ENCODE results near the gene LCN15.
"Not testable (repeated sequence)": the region's sequence is repeated elsewhere in the genome, so short reads cannot be mapped to it uniquely, and the experiment has no call there.

LCN15 gene, protein sequence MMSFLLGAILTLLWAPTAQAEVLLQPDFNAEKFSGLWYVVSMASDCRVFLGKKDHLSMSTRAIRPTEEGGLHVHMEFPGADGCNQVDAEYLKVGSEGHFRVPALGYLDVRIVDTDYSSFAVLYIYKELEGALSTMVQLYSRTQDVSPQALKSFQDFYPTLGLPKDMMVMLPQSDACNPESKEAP

DNA sequence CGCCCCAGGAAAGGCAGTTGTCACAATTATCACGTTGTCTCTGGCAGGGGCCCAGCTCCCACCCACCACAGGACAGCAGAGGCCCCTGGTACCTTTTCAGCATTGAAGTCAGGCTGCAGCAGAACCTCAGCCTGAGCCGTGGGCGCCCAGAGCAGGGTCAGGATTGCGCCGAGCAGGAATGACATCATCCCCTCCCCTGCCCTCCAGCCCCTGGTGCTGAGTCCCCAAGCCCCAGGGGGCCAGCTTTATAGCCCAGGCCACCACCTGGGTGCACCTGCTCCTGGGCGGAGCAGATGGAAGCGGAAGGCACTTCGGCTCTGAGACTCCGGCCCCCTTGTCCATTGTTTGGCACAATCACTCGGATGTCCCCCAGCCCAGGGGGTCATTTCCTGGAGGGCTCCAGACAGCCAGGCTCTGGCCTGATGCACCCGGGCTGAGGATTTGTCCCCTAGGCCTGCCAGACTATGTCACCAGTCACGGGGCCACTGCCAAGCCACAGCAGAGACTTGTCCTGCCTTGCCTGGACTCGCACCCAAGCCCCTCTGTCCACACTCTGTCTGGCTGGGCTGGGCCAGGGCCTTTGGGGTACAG is at the start of gene LCN15:
Gene LCN15 (minus strand): TSS at position 218 of the 591 bp plus-strand sequence. CDS start 30 bp downstream, at position 188.
- DNase-seq: no peak

DNA sequence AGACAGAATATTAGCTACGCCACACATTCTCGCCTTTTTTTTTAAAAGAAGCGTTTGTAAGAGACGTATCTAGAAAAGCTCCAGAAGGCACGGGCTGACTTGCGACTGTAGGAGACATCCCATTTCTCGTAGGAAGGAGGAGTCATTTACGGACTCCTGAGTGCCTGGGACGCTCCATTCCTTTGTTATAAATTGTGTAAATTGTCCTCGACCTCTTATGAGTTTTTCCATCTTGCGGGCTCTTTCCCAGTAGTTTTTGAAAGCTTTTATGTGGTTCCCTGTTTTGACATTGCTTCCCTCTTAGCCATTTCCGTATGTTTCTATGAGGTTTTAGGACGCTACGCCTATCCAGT is 44.5 kb upstream of the LCN15 start:
- no peak for DNase-seq

DNA sequence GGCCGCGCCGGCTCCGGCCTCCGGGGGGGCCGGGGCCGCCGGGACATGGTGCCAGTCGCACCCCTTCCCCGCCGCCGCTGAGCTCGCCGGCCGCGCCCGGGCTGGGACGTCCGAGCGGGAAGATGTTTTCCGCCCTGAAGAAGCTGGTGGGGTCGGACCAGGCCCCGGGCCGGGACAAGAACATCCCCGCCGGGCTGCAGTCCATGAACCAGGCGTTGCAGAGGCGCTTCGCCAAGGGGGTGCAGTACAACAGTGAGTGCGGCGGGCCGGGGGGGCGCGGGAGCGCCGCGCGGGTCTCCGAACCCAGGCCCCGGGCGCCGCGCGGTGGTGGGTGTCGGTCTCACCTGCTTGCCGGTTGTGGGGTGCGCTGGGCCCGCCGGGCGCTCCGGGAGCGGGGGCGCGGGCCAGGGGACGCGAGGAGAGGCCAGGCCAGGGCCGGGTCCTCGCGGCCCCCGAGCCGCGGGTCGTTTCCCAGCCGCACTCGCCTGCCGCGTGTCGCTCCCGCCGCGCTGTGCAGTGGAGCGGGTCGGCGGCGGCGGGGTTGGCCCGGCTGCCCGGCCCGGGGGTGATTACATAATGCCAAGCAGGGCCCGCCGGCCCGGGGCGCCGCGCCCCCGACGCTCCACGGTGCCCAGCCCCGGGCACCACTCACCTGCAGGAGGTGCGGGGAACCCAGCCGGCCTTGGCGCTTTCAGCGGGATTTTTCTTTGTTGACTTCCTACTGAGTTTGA is 43.9 kb upstream of the LCN15 start:
- peak; percentile 52 for DNase-seq

GRCh38 chr9:136807281-136808074 is 43.2 kb upstream of the LCN15 start, which contains the start of gene RABL6:
TSS of gene RABL6 (plus strand) at chr9:136807948. CDS start at chr9:136808197, 249 bp downstream.
- peak; percentile 77 for DNase-seq

GRCh38 chr9:136806631-136807201 is 42.4 kb upstream of the LCN15 start:
- DNase-seq: no peak

GRCh38 chr9:136806067-136806466 is 41.7 kb upstream of the LCN15 start:
- DNase-seq: no peak

- no peak for DNase-seq
Measured at GRCh38 chr9:136805207-136805740, 41.0 kb upstream of the LCN15 start.

DNA sequence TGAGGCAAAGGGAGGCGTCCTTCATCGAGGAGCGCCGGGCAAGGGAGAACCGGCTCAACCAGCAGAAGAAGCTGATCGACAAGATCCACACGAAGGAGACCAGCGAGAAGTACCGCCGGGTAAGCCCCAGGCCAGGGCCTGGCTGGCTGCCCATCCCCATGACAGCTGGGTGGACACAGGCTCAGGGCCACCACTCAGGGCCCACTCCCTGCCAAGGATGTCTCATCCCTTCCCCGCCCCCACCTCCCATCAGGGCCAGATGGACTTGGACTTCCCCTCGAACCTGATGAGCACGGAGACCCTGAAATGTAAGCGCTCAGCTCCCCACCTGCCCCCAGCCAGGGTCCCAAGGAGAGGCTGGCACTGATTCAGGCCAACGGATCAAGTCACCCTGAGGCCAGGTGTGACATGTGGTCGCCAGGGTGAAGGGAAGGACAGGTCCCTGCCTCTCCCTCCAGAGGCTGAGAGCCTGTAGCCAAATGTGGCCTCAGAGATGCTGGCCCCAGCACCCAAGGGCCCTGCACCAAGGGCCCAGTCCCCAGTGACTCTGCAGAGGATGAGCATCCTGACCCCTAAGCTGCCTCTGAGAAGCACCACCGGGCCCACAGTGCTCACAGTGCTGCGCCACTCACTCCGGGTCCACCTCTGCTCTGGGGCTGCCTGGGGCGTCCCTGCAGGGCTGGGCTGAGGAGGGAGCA is 40.3 kb upstream of the LCN15 start:
- DNase-seq: no peak

DNA sequence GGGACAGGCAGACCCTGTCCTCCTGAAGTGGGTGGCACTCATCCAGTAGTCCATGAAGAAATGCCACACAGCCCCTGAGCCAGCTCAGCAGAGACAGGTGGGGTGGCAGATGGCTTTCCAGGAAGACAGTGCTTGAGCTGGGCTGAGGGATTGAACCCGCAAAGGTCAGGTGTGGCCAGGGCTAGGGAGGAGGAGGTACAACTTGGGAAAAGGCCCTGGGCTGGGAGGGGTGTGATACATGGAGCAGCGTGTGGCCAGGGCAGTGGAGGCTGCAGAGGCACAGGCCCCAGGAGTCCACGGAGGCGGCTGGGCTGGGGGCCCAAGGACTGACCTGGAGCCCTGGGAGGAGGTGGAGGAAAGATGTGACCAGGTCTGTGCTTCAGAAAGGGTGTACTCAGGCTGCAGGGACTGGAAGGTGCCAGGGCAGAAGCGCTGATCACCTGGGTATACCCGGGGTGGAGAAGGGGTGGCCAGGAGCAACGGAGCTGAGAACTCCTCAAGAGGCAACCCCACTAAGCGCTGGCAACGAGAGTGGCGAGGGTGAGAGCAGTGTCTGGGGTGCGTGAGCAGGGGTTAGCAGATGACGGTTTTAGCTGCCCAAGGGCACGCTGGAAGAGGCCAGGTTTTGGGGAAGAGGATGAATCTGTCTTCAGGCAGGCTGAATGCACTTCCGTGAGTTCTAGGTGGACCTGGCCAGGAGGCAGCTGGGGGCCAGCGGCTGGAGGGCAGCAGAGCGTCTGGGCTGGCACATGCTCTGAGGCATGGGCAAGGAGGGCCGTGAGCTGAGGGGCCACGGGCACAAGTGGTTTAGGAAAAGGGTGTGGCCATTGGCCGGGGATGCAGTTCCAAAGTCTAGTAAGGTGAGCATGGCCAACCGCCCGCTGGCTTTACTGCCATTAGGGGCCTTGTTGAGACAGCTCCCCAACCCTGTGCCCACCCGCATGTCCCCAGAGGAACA is 39.5 kb upstream of the LCN15 start:
- no peak for DNase-seq

- DNase-seq: not testable (repeated sequence)
Measured at GRCh38 chr9:136803009-136803550, 38.8 kb upstream of the LCN15 start.

GRCh38 chr9:136802321-136802720 is 38.0 kb upstream of the LCN15 start:
- no peak for DNase-seq

- peak; percentile 90 for DNase-seq
Measured at GRCh38 chr9:136799854-136800657, 35.7 kb upstream of the LCN15 start.

DNA sequence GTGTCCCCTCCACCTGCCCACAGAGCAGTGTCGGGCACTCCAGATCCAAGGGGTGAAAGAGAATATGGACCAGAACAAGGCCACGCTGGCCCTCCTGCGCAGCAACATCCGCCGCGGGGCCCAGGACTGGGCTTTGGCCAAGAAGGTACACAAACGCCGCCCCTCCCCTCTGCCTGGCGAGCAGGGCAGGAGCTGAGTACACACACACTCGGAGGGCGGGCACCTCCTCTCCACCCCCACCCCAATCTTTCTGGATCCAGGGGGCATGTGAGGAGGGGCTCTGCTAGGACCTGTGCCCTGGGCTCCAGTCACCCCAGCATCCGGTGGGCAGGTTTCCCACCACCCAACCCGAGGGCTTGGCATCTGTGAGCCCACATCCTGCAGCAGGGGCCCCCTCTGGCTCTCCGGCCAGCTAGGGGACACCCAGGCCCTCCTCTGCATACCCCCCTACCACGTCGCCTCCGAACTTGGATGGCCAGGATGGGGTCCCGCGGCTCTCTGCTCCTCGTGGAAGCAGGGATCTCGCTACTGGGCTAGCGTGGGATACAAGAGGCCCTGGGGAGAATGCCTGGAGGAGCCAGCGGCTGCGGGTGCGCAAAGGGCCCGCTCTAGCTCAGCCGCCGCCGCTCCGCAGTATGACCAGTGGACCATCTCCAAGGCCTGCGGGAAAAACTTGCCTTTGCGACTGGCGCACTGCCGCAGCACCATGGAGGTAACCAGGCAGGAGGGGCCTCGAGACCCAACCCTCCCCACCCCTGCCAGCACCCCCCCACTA is 34.9 kb upstream of the LCN15 start:
- DNase-seq: no peak

GRCh38 chr9:136798708-136799078 is 34.4 kb upstream of the LCN15 start:
- no peak for DNase-seq

- DNase-seq: not testable (repeated sequence)
Measured at GRCh38 chr9:136796775-136797347, 32.5 kb upstream of the LCN15 start.

DNA sequence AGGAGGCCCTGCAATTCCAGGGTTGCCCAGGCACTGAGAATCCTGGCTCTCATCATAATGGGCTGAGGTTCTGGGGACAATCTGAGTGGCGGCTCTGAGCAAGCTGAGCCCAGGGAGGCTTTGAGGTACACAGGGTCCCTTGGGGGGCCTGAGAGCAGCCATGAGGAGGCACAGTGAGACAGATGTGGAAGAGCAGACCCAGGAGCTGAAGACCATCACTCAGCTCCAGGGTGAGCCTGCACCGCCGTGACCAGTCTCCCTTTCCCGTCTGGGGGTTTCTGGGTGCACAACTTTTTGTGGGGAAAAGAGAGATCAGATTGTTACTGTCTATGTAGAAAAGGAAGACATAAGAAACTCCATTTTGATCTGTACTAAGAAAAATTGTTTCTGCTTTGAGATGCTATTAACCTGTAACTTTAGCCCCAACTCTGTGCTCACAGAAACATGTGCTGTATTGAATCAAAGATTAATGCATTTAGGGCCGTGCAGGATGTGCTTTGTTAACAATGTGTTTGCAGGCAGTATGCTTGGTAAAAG is 32.0 kb upstream of the LCN15 start, which contains the start of gene CCDC183:
Gene CCDC183 (plus strand): TSS at position 101 of the 537 bp plus-strand sequence. CDS start 60 bp downstream, at position 161.
- no peak for DNase-seq

GRCh38 chr9:136795000-136795348 is 30.7 kb upstream of the LCN15 start:
- no peak for DNase-seq

Data from stimulated activated CD4-positive, alpha-beta T cell treated with anti-CD3 and anti-CD28 coated beads, Interleukin-12 subunit alpha, Interleukin-12 subunit beta, amount 100 ng/mL, for 4 hours (primary cell).